Endothelial cell of umbilical vein (primary cell): Measurements from ENCODE around the gene NEUROG3. TPM values are rescaled to one million over a fixed set of nuclear protein-coding genes. Genes with fewer than 3 reads are reported as not detected.

ENCODE experiments used
- BruUV-seq: library from RNA; stranded (reverse); fragments of 400-500 nt; replicated peaks from 2 replicates; lab custom pipeline; 2021; lab: Mats Ljungman, UMichigan
- CTCF ChIA-PET: fragments of 300-600, 350-600 bp; sonication (Branson Sonifier 250); formaldehyde crosslinking; loops from one replicate; lab custom pipeline; 2021; ENCODE audit warnings: antibody characterized with exemption, inconsistent platforms; lab: Charles Lee
- POLR2A ChIA-PET: fragments of 300-600, 350-600 bp; sonication (Branson Sonifier 250); formaldehyde crosslinking; loops from one replicate; lab custom pipeline; 2021; ENCODE audit warnings: antibody characterized with exemption, inconsistent platforms; lab: Charles Lee
- DNase-seq: peaks from one replicate; pipeline ENCODE4 v3.0.0-alpha.2; 2011; ENCODE audit warnings: low read depth, low spot score
- FAIRE-seq: peaks from 2 replicates; lab custom pipeline; 2011; peaks lifted over from hg19 to GRCh38; lab: Jason Lieb, UNC
- H2AFZ ChIP-seq: 2 replicates; pipeline ENCODE4 v1.6.0; 2012; ENCODE audit warnings: low read depth, low read length, control low read depth, inconsistent platforms
- H3K27ac ChIP-seq: 2 replicates; pipeline ENCODE4 v1.5.1; 2011; ENCODE audit warnings: low read depth, mild to moderate bottlenecking, control low read depth, low read length, moderate library complexity; ENCODE audit not compliant: insufficient read depth
- H3K27me3 ChIP-seq, 2 experiments: 2 replicates each; pipeline versions ENCODE4 v1.6.0 to v1.6.1; 2011; ENCODE audit warnings: low read length in 2 of 2, mixed read lengths in 1 of 2; ENCODE audit not compliant: control insufficient read depth in 2 of 2, insufficient read depth in 2 of 2
- H3K36me3 ChIP-seq, 2 experiments: 2 replicates in 1 of 2; 3 replicates in 1 of 2; pipeline ENCODE4 v1.5.1; 2011; ENCODE audit warnings: low read length in 2 of 2, mild to moderate bottlenecking in 1 of 2, moderate library complexity in 1 of 2; ENCODE audit not compliant: control insufficient read depth in 2 of 2, insufficient read depth in 2 of 2; ENCODE audit errors: extremely low read depth in 1 of 2
- H3K4me1 ChIP-seq: 3 replicates; pipeline ENCODE4 v1.5.1; 2011; ENCODE audit warnings: mild to moderate bottlenecking, low read length; ENCODE audit not compliant: control insufficient read depth, insufficient read depth; ENCODE audit errors: extremely low read depth
- H3K4me2 ChIP-seq: 2 replicates; pipeline ENCODE4 v1.6.1; 2011; ENCODE audit warnings: low read length, control low read depth, mixed read lengths; ENCODE audit not compliant: insufficient read depth
- H3K4me3 ChIP-seq, 3 experiments: fragments of 200-600 bp in 1 of 3; sonication (generic), shearing (Covaris generic) in 1 of 3; replicated peaks in 1 of 3; 2 replicates each; pipeline ENCODE4 v1.5.1; 2011 to 2016; ENCODE audit warnings: control low read depth in 3 of 3, low read length in 3 of 3, mild to moderate bottlenecking in 2 of 3, inconsistent platforms in 1 of 3, low read depth in 1 of 3, moderate library complexity in 1 of 3; ENCODE audit not compliant: insufficient read depth in 1 of 3
- H3K79me2 ChIP-seq: 2 replicates; pipeline ENCODE4 v1.6.0; 2012; ENCODE audit warnings: low read length, inconsistent platforms; ENCODE audit not compliant: control insufficient read depth, insufficient read depth
- H3K9ac ChIP-seq: replicated peaks from 2 replicates; pipeline ENCODE3; 2011; ENCODE audit warnings: low read length, control low read depth; ENCODE audit not compliant: insufficient read depth; ENCODE audit errors: extremely low read depth
- H3K9me1 ChIP-seq: replicated peaks from 3 replicates; pipeline ENCODE4 v1.6.0; 2011; ENCODE audit warnings: mild to moderate bottlenecking, low read length; ENCODE audit not compliant: control insufficient read depth, insufficient read depth; ENCODE audit errors: extremely low read depth
- H3K9me3 ChIP-seq: replicated peaks from 2 replicates; pipeline ENCODE4 v1.5.1; 2012; ENCODE audit warnings: low read length, inconsistent platforms; ENCODE audit not compliant: control insufficient read depth, insufficient read depth
- H4K20me1 ChIP-seq: replicated peaks from 2 replicates; pipeline ENCODE3; 2011; ENCODE audit warnings: mild to moderate bottlenecking, low read length; ENCODE audit not compliant: control insufficient read depth, insufficient read depth; ENCODE audit errors: extremely low read depth
- EZH2 ChIP-seq: IDR thresholded peaks from 2 replicates; pipeline ENCODE4 v1.6.1; 2012; ENCODE audit warnings: borderline replicate concordance, low read depth, mild to moderate bottlenecking, moderate library complexity, low read length, inconsistent platforms; ENCODE audit not compliant: severe bottlenecking
- FOS ChIP-seq: IDR thresholded peaks from 2 replicates; pipeline ENCODE4 v1.6.1; 2011; ENCODE audit warnings: mild to moderate bottlenecking, low read length, moderate library complexity, borderline replicate concordance; ENCODE audit not compliant: insufficient read depth
- GATA2 ChIP-seq: IDR thresholded peaks from 2 replicates; pipeline ENCODE4 v1.7.0; 2011; ENCODE audit warnings: low read depth, mild to moderate bottlenecking, moderate library complexity, mixed read lengths, low read length; ENCODE audit not compliant: insufficient read length, insufficient read depth
- JUN ChIP-seq: IDR thresholded peaks from 2 replicates; pipeline ENCODE4 v1.6.1; 2011; ENCODE audit warnings: borderline replicate concordance, low read depth; ENCODE audit not compliant: insufficient read length, insufficient read depth
- MYC ChIP-seq: IDR thresholded peaks from one replicate; pipeline ENCODE4 v1.6.1; 2011; ENCODE audit warnings: mild to moderate bottlenecking, low read depth, low read length
- POLR2A ChIP-seq: IDR thresholded peaks from 2 replicates; pipeline ENCODE4 v1.6.1; 2012; ENCODE audit warnings: low read depth, mild to moderate bottlenecking, control low read depth, low read length
- POLR2AphosphoS5 ChIP-seq: IDR thresholded peaks from 2 replicates; pipeline ENCODE4 v1.6.1; 2012; ENCODE audit warnings: low read depth, mild to moderate bottlenecking, control low read depth, low read length, moderate library complexity; ENCODE audit not compliant: insufficient read depth
- dilution Hi-C: fragments of 300-500 bp; cut with MboI; formaldehyde crosslinking; loops from one replicate; pipeline ENCODE4 v1.15.0; 2019; ENCODE audit warnings: low sequenced_read_pairs; ENCODE audit not compliant: extremely low pct_ligation_motif_present
- intact Hi-C: fragments of 100-400 bp; cut with micrococcal nuclease; formaldehyde crosslinking; loops from one replicate; pipeline ENCODE4 v1.10.0; 2022
- polyA plus RNA-seq, 4 experiments: library from polyadenylated mRNA; depleted of rRNA in 3 of 4; stranded (reverse) in 3 of 4; unstranded in 1 of 4; fragments of >200 nt; gene quantifications; 2 replicates each; pipeline versions ENCODE4 v1.2.1 to v1.2.3, GENCODE V29; 2011 to 2012; ENCODE audit warnings: missing spikeins in 1 of 4
- total RNA-seq: library from RNA; stranded (reverse); gene quantifications from 2 replicates; pipeline ENCODE4 v1.2.3, GENCODE V29; 2021
- TF ChIP-seq, protein P1 (sequence below): IDR thresholded peaks from 2 replicates; pipeline ENCODE4 v1.6.1; 2011; ENCODE audit not compliant: insufficient read depth, insufficient read length
- TF ChIP-seq, protein P2 (sequence below), 2 donors: IDR thresholded peaks; 1 replicate in 1 of 2; 2 replicates in 1 of 2; pipeline ENCODE4 v1.5.1; 2011; ENCODE audit warnings: low read length in 2 of 2, mild to moderate bottlenecking in 2 of 2, moderate library complexity in 2 of 2, control low read depth in 1 of 2, inconsistent platforms in 1 of 2, low read depth in 1 of 2; ENCODE audit not compliant: insufficient read depth in 1 of 2; ENCODE audit errors: extremely low read depth in 1 of 2

Gene NEUROG3
- total and polyA plus RNA-seq, 2 donors (not counting 3 experiments of a cell fraction or from before 2014, with no cell fraction given), result not detected

GRCh38 chr10:69559525-69559924, 13.7 kb downstream of the NEUROG3 start:
- intact Hi-C loops (no loop called here), dilution Hi-C loops (no loop called here)
- Histone ChIP-seq H3K27ac (no peak overlapping the region), H3K27me3 (peaks cover 12 to 13% of the 10 kb centered on the region in 2 experiments), H3K4me3 (no peak overlapping the region), H4K20me1 (no peaks in the 10 kb centered on the region), H3K4me1 (no peaks in the 10 kb centered on the region), H3K9ac (no peak overlapping the region), H3K4me2 (no peak overlapping the region), H3K9me1 (no peaks in the 10 kb centered on the region), H3K36me3 (no peaks in the 10 kb centered on the region), H3K79me2 (no peaks in the 10 kb centered on the region), H3K9me3 (no peaks in the 10 kb centered on the region), H2AFZ (no peak overlapping the region)
- no peak for TF ChIP-seq JUN
- no peak for TF ChIP-seq POLR2A
- no peak for TF ChIP-seq POLR2AphosphoS5
- TF ChIP-seq MYC, result no peak
- TF ChIP-seq FOS, result no peak
- TF ChIP-seq GATA2, result no peak
- TF ChIP-seq, protein P1, sequence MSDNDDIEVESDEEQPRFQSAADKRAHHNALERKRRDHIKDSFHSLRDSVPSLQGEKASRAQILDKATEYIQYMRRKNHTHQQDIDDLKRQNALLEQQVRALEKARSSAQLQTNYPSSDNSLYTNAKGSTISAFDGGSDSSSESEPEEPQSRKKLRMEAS, result no peak
- TF ChIP-seq, protein P2, sequence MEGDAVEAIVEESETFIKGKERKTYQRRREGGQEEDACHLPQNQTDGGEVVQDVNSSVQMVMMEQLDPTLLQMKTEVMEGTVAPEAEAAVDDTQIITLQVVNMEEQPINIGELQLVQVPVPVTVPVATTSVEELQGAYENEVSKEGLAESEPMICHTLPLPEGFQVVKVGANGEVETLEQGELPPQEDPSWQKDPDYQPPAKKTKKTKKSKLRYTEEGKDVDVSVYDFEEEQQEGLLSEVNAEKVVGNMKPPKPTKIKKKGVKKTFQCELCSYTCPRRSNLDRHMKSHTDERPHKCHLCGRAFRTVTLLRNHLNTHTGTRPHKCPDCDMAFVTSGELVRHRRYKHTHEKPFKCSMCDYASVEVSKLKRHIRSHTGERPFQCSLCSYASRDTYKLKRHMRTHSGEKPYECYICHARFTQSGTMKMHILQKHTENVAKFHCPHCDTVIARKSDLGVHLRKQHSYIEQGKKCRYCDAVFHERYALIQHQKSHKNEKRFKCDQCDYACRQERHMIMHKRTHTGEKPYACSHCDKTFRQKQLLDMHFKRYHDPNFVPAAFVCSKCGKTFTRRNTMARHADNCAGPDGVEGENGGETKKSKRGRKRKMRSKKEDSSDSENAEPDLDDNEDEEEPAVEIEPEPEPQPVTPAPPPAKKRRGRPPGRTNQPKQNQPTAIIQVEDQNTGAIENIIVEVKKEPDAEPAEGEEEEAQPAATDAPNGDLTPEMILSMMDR (IDR thresholded peaks at IDR 0.05; ENCODE audit: extremely low read depth in 1 of 2, insufficient read depth in 1 of 2, low read depth in 1 of 2, low read length in 2 of 2), result no peak
- TF ChIP-seq EZH2, result no peak
- no TSS peak for BruUV-seq
- CTCF ChIA-PET, result interaction anchor here (1.4 kb wide), 1 partner anchor 8 kb away, joined by 3 read pairs; no protein-coding TSS in a partner anchor
- POLR2A ChIA-PET, result no interaction called here
- DNase-seq (no peak), FAIRE-seq (no peak)
